Measurements from ENCODE around the gene FAM151B. TPM values are rescaled to one million over a fixed set of nuclear protein-coding genes. Genes with fewer than 3 reads are reported as not detected.
"Not testable (repeated sequence)": the region's sequence is repeated elsewhere in the genome, so short reads cannot be mapped to it uniquely, and the experiment has no call there.

Gene FAM151B
- total and polyA plus RNA-seq, 10 of the 15 experiments (the other 5 are each of a cell fraction or from before 2014, with no cell fraction given) = 0.05 to 0.79 (median 0.22) TPM

DNA sequence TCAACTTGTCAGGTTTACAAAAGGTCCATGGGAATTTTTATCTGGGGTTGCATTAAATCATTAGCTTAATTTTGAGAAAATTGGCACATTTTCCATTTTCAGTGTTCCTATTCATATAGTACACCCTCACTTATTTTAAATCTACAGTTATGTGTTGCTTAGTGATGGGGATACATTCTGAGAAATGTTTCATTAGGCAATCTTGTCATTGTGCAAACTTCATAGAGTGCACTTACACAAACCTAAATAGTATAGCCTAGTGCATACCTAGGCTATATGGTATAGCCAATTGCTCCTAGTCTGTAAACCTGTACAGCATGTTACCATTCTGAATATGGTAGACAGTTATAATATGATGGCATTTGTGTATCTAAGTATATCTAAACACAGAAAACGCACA is 19.8 kb upstream of the FAM151B start (continued):
- TF ChIP-seq ZZZ3 (IDR thresholded peaks at IDR 0.05; ENCODE audit: control insufficient read depth, insufficient read length, low read depth) (no peak), TAF1 (IDR thresholded peaks at IDR 0.05; ENCODE audit: borderline replicate concordance, low read depth, low read length) (no peak), HCFC1 (IDR thresholded peaks at IDR 0.05; ENCODE audit: low read length) (no peak), STAT3 (IDR thresholded peaks at IDR 0.05; ENCODE audit: low read depth, low read length) (no peak), SPI1 (IDR thresholded peaks at IDR 0.05; ENCODE audit: borderline replicate concordance, insufficient read depth, low read depth, low read length) (no peak), ZNF274 (IDR thresholded peaks at IDR 0.05; ENCODE audit: insufficient read depth, insufficient read length) (no peak), ZBTB11 (CRISPR knock-in tag; IDR thresholded peaks at IDR 0.05) (no peak)

- CTCF ChIA-PET; H3K36me3 ChIP-seq (ENCODE audit: control insufficient read depth in 2 of 2, insufficient read depth in 2 of 2, low read length in 1 of 2); H2AFZ ChIP-seq (ENCODE audit: control insufficient read depth, low read depth, low read length); H3K27me3 ChIP-seq (replicated peaks in 1 of 2; ENCODE audit: control insufficient read depth in 2 of 2, insufficient read depth in 2 of 2, low read length in 1 of 2); intact Hi-C loops (cut with micrococcal nuclease; ENCODE audit: unreplicated experiment); H3K4me2 ChIP-seq (ENCODE audit: control insufficient read depth, insufficient read depth); RAD21 ChIA-PET (ENCODE audit: unreplicated experiment); H3K27ac ChIP-seq (ENCODE audit: control insufficient read depth, insufficient read depth); ATAC-seq; H4K20me1 ChIP-seq (ENCODE audit: control insufficient read depth, insufficient read depth); H3K4me1 ChIP-seq (ENCODE audit: control insufficient read depth, insufficient read depth, low read length); FAIRE-seq; POLR2A ChIA-PET; SMC1A ChIA-PET (ENCODE audit: uncharacterized antibody, unreplicated experiment); H3K9ac ChIP-seq (ENCODE audit: control insufficient read depth, insufficient read depth, low read length); H3K79me2 ChIP-seq (ENCODE audit: control insufficient read depth, insufficient read depth, low read length); BruUV-seq (replicated peaks); DNase-seq (ENCODE audit: low read depth, low spot score); H3K4me3 ChIP-seq; H3K9me3 ChIP-seq (replicated peaks; ENCODE audit: control insufficient read depth, insufficient read depth, low read length); in situ Hi-C loops (cut with MboI): not testable (repeated sequence)
- WGBS (ENCODE audit: insufficient coverage, insufficient replicate concordance, low lambda C conversion rate, missing lambda C conversion rate) = 100% methylated on average over 1 of the region's 2 CpGs
Observed at GRCh38 chr5:80470631-80471030, 17.3 kb upstream of the FAM151B start.

Data from GM12878 (cell line).